ENCODE measurements around the gene TAAR9.
"Not testable (repeated sequence)": the region's sequence is repeated elsewhere in the genome, so short reads cannot be mapped to it uniquely, and the experiment has no call there.

TAAR9 gene

GRCh38 chr6:132537145-132537544 is 932 bp upstream of the TAAR9 start:
- no peak for DNase-seq (ENCODE audit: low read depth)
- TF ChIP-seq, protein P1, sequence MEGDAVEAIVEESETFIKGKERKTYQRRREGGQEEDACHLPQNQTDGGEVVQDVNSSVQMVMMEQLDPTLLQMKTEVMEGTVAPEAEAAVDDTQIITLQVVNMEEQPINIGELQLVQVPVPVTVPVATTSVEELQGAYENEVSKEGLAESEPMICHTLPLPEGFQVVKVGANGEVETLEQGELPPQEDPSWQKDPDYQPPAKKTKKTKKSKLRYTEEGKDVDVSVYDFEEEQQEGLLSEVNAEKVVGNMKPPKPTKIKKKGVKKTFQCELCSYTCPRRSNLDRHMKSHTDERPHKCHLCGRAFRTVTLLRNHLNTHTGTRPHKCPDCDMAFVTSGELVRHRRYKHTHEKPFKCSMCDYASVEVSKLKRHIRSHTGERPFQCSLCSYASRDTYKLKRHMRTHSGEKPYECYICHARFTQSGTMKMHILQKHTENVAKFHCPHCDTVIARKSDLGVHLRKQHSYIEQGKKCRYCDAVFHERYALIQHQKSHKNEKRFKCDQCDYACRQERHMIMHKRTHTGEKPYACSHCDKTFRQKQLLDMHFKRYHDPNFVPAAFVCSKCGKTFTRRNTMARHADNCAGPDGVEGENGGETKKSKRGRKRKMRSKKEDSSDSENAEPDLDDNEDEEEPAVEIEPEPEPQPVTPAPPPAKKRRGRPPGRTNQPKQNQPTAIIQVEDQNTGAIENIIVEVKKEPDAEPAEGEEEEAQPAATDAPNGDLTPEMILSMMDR (conservative IDR thresholded peaks at IDR 0.05; ENCODE audit: low read length) = no peak
- no peak overlapping the region for H3K4me3 ChIP-seq (ENCODE audit: low read length)

GRCh38 chr6:132544826-132545225 is 6.7 kb downstream of the TAAR9 start:
- no peak overlapping the region for H3K4me3 ChIP-seq (ENCODE audit: low read length)
- TF ChIP-seq, protein P1 (conservative IDR thresholded peaks at IDR 0.05; ENCODE audit: low read length) = no peak
- DNase-seq (ENCODE audit: low read depth) = no peak

- DNase-seq (ENCODE audit: low read depth) = no peak
- no peak overlapping the region for H3K4me3 ChIP-seq (ENCODE audit: low read length)
- TF ChIP-seq, protein P1 (conservative IDR thresholded peaks at IDR 0.05; ENCODE audit: low read length) = no peak
Measured at GRCh38 chr6:132548746-132549463, 10.8 kb downstream of the TAAR9 start.

DNA sequence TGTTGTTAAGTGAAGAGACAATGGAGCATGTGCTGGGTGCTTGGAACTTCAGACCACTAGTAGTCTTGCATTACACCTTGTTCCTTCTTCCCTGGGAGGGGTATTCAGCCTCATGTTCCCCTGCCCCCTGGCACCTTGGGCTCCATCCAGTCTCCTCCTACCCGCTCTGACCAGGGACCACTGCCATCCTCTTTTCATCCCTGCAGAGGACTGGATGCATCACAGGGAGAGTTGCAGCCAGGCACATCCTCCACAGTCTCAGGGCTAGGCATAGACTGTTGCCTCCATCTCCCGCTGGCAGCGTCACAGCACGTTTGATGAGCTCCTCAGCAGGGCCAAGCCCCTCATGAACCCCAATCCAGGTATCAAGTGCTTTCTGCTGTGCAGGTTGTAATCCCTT is 13.1 kb downstream of the TAAR9 start:
- TF ChIP-seq, protein P1 (conservative IDR thresholded peaks at IDR 0.05; ENCODE audit: low read length) = no peak
- no peak overlapping the region for H3K4me3 ChIP-seq (ENCODE audit: low read length)
- no peak for DNase-seq (ENCODE audit: low read depth)

- TF ChIP-seq, protein P1 (conservative IDR thresholded peaks at IDR 0.05; ENCODE audit: low read length) = no peak
- H3K4me3 ChIP-seq (ENCODE audit: low read length) = no peak within 1 kb of the TSS
- no peak for DNase-seq (ENCODE audit: low read depth)
Measured at GRCh38 chr6:132552372-132552771, 14.3 kb downstream of the TAAR9 start, which contains the start of gene TAAR8. TAAR8 (plus strand) TSS chr6:132552672; CDS start chr6:132552693, 21 bp downstream.

- not testable (repeated sequence) for H3K4me3 ChIP-seq (ENCODE audit: low read length); DNase-seq (ENCODE audit: low read depth)
Measured at GRCh38 chr6:132560087-132560486, 22.0 kb downstream of the TAAR9 start.

GRCh38 chr6:132566404-132566803 is 28.3 kb downstream of the TAAR9 start:
- TF ChIP-seq, protein P1 (conservative IDR thresholded peaks at IDR 0.05; ENCODE audit: low read length) = no peak
- no peak overlapping the region for H3K4me3 ChIP-seq (ENCODE audit: low read length)
- DNase-seq (ENCODE audit: low read depth) = no peak

Measured in AG10803 (cell line).